ENCODE measurements around the gene VTI1A. TPM values are rescaled to one million over a fixed set of nuclear protein-coding genes. Genes with fewer than 3 reads are reported as not detected.

VTI1A gene
- total RNA-seq, 4 donors from 2014 or later: 49.3 to 84.5 (median 61.2) TPM

DNA sequence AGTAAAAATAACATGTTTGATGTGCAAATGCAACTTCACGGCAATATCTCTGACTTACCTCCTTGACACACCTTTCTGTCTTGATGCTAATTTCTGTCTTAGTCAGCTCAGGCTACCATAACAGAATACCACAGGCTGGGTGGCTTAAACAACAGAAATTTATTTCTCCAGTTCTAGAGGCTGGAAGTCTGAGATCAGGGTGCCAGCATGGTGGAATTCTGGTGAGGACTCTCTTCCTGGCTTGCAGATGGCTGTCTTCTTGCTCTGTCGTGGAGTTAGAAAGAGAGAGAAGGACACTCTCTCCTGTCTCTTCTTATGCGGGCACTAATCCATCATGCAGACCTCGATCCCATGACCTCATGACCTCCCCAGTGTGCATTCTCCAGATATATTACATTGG lies 134.9 kb downstream of the VTI1A start:
- WGBS, 2 donors: 88 to 89% methylated on average over 4 of the region's 4 CpGs
- no peak overlapping the region for H3K4me3 ChIP-seq (replicated peaks in 1 of 3)
- intact Hi-C loops (cut with DNase I): no loop called here
- no peak for DNase-seq
- H3K4me1 ChIP-seq: no peaks in the 10 kb centered on the region
- H3K27me3 ChIP-seq: no peaks in the 10 kb centered on the region
- no peak for TF ChIP-seq POLR2A (IDR thresholded peaks at IDR 0.05)
- TF ChIP-seq, protein P1, sequence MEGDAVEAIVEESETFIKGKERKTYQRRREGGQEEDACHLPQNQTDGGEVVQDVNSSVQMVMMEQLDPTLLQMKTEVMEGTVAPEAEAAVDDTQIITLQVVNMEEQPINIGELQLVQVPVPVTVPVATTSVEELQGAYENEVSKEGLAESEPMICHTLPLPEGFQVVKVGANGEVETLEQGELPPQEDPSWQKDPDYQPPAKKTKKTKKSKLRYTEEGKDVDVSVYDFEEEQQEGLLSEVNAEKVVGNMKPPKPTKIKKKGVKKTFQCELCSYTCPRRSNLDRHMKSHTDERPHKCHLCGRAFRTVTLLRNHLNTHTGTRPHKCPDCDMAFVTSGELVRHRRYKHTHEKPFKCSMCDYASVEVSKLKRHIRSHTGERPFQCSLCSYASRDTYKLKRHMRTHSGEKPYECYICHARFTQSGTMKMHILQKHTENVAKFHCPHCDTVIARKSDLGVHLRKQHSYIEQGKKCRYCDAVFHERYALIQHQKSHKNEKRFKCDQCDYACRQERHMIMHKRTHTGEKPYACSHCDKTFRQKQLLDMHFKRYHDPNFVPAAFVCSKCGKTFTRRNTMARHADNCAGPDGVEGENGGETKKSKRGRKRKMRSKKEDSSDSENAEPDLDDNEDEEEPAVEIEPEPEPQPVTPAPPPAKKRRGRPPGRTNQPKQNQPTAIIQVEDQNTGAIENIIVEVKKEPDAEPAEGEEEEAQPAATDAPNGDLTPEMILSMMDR (IDR thresholded peaks at IDR 0.05): no peak
- H3K36me3 ChIP-seq: no peaks in the 10 kb centered on the region
- no peaks in the 10 kb centered on the region for H3K9me3 ChIP-seq
- no peak overlapping the region for H3K27ac ChIP-seq

DNA sequence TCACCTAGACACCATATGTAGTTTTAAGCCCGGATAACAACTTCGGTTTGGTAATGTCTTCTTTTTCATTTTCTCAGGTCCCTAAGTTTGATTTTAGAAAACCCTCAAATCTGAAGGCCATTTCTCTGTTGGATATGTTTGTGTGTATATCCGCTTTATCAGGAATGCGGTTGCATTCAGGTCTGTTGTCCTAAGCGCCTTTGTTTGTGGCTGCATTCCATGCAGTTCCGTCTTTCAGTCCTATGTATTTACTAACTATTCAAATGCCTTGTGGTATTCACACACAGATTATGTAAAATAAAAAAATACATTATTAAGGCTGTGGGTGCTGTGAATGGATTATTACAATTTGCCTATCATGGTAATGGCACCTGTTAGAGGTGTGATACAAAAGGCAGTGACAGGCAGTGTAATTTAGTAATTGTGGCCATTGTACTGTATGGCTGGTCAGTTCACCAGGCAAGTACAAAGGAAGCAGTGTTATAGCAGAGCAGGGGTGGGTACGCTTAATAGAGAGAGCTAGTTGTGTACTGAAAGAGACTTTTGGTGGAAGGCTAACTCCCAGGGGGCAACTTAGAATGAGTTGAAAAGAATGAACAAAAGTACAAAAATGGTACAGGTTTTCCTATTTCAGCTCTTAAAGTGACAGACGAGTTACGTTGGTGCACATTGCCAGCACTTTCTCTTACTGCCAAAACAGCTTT lies 136.4 kb downstream of the VTI1A start:
- WGBS, 2 donors: 95 to 96% methylated on average over 9 of the region's 9 CpGs
- Histone ChIP-seq H3K4me1 (no peaks in the 10 kb centered on the region), H3K4me3 (replicated peaks in 1 of 3) (no peak overlapping the region), H3K9me3 (no peaks in the 10 kb centered on the region), H3K27me3 (no peaks in the 10 kb centered on the region), H3K27ac (no peak overlapping the region), H3K36me3 (no peaks in the 10 kb centered on the region)
- TF ChIP-seq, protein P1 (IDR thresholded peaks at IDR 0.05): no peak
- TF ChIP-seq POLR2A (IDR thresholded peaks at IDR 0.05): no peak
- intact Hi-C loops (cut with DNase I): no loop called here
- DNase-seq: no peak

DNA sequence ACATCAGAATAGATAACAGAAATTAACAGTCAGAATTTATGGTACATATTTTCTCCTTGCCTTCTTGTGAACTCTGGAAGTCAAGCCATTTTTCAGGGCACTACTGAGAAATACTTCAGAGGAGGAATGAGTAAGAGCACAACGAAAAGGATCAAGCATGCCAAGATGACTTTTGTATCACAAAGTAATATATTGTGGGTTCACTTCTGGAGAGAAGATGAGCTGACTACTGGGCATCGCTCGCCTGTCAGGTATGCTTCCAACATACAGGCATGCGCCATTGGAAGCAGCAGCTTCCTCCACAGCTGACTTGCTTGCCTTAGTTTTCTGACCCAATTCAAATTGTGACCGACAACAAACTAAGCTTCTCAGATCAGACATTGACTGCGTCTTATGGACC lies 137.3 kb downstream of the VTI1A start:
- TF ChIP-seq, protein P1 (IDR thresholded peaks at IDR 0.05): no peak
- no peak for TF ChIP-seq POLR2A (IDR thresholded peaks at IDR 0.05)
- H3K4me1 ChIP-seq: no peaks in the 10 kb centered on the region
- no peak overlapping the region for H3K27ac ChIP-seq
- no peaks in the 10 kb centered on the region for H3K27me3 ChIP-seq
- intact Hi-C loops (cut with DNase I): no loop called here
- 95 to 99% methylated on average over 6 of the region's 6 CpGs for WGBS, 2 donors
- H3K4me3 ChIP-seq (replicated peaks in 1 of 3): no peak overlapping the region
- no peaks in the 10 kb centered on the region for H3K9me3 ChIP-seq
- H3K36me3 ChIP-seq: no peaks in the 10 kb centered on the region
- DNase-seq: no peak

DNA sequence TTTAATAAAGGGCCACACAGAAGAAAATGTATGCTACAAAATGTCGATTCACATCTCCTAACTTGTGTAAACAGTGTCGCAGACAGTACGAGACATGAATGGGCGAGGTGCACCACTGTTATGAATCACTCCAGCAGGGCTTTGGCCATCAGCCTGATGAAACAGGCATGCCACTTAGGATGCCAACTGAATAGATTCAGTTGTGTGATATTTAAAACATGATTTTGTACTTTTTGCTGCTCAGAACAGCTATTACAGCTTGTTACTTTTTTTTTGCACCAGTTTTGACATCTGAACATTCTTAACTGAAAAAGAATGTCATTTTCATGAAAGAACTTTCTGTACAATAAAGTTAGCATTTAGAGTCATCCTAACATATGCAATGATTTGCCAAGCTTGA lies 138.1 kb downstream of the VTI1A start:
- H3K4me3 ChIP-seq (replicated peaks in 1 of 3): no peak overlapping the region
- H3K36me3 ChIP-seq: no peaks in the 10 kb centered on the region
- no peak overlapping the region for H3K27ac ChIP-seq
- TF ChIP-seq, protein P1 (IDR thresholded peaks at IDR 0.05): no peak
- TF ChIP-seq POLR2A (IDR thresholded peaks at IDR 0.05): no peak
- intact Hi-C loops (cut with DNase I): no loop called here
- 74 to 83% methylated on average over 4 of the region's 4 CpGs for WGBS, 2 donors
- no peaks in the 10 kb centered on the region for H3K4me1 ChIP-seq
- H3K9me3 ChIP-seq: no peaks in the 10 kb centered on the region
- DNase-seq: no peak
- H3K27me3 ChIP-seq: no peaks in the 10 kb centered on the region

DNA sequence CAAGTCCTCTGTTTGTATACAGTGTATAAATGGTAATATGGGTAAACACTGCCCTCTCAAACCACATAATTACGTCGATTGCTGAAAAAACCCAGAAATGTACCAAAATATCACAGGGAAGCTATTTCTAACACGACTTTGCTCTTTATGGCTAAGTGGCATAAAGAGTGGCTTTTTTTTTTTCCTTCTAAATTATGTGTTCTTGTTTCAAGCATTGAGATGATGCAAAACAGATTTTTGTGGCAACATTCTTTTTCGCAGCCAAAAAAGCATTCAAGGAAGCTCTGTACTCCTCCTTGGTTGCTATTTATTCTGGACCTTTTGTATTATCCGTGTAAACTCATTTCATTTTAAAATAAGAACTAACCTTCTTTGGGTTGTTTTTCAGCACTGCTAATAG lies 138.9 kb downstream of the VTI1A start:
- intact Hi-C loops (cut with DNase I): no loop called here
- no peak overlapping the region for H3K27ac ChIP-seq
- WGBS, 2 donors: 74 to 82% methylated on average over 5 of the region's 5 CpGs

More for the DNA sequence above, 138.9 kb downstream of the VTI1A start:
- no peak overlapping the region for H3K4me3 ChIP-seq (replicated peaks in 1 of 3)
- H3K36me3 ChIP-seq: no peaks in the 10 kb centered on the region
- H3K9me3 ChIP-seq: no peaks in the 10 kb centered on the region
- no peaks in the 10 kb centered on the region for H3K27me3 ChIP-seq
- no peak for TF ChIP-seq POLR2A (IDR thresholded peaks at IDR 0.05)
- DNase-seq: no peak
- H3K4me1 ChIP-seq: no peaks in the 10 kb centered on the region

Measured in thyroid gland (tissue), 4 donors.